ENCODE measurements around the gene ANKS1A.

ANKS1A gene

GRCh38 chr6:35061102-35061615, 172.1 kb downstream of the ANKS1A start:
- TF ChIP-seq, protein P1, sequence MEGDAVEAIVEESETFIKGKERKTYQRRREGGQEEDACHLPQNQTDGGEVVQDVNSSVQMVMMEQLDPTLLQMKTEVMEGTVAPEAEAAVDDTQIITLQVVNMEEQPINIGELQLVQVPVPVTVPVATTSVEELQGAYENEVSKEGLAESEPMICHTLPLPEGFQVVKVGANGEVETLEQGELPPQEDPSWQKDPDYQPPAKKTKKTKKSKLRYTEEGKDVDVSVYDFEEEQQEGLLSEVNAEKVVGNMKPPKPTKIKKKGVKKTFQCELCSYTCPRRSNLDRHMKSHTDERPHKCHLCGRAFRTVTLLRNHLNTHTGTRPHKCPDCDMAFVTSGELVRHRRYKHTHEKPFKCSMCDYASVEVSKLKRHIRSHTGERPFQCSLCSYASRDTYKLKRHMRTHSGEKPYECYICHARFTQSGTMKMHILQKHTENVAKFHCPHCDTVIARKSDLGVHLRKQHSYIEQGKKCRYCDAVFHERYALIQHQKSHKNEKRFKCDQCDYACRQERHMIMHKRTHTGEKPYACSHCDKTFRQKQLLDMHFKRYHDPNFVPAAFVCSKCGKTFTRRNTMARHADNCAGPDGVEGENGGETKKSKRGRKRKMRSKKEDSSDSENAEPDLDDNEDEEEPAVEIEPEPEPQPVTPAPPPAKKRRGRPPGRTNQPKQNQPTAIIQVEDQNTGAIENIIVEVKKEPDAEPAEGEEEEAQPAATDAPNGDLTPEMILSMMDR (IDR thresholded peaks at IDR 0.05; ENCODE audit: low read depth, low read length) = no peak
- H3K4me3 ChIP-seq (ENCODE audit: low read depth, low read length) = no peak overlapping the region

DNA sequence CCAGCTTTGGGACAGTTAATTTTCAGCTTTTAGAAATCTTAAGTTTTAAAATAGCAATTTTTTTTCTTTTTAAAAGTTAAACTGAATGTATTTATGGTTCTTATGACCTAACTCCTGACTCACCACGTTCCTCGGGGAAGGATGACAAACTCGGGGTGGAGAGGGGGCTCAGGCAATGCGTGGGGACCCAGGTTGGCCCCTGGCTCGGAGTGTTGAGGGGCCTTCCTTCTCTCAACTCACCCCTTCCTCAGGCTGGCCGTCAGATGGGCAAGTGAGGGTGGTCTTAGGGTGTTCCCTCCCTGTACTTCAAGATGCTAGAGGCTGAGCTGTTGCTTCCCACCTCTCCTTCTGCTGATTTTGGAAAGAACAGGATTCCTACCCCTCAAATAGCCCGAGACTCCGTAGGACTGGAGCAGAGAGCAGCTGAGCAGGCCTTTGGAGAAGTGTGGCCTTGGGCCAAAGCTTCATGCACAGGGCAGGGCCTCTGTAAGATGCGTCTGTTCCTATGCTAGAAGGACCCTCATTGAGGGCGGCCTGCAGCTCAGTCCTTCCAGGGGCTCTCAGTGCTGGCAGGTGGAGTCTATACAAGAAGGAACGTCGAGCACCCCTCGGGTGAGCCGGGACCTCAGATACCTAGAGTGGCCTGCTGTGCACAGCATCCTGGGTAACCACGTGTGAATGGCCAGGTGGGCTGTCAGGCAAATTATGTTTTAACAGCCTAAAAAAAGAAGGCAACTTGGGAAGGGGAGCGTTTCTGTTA, 172.8 kb downstream of the ANKS1A start:
- H3K4me3 ChIP-seq (ENCODE audit: low read depth, low read length) = no peak overlapping the region
- TF ChIP-seq, protein P1 (IDR thresholded peaks at IDR 0.05; ENCODE audit: low read depth, low read length) = no peak

- TF ChIP-seq, protein P1 (IDR thresholded peaks at IDR 0.05; ENCODE audit: low read depth, low read length) = no peak
- H3K4me3 ChIP-seq (ENCODE audit: low read depth, low read length) = no peak overlapping the region
These were observed 173.9 kb downstream of the ANKS1A start for GRCh38 chr6:35062676-35063574.

GRCh38 chr6:35063701-35064280, 174.7 kb downstream of the ANKS1A start:
- no peak overlapping the region for H3K4me3 ChIP-seq (ENCODE audit: low read depth, low read length)
- TF ChIP-seq, protein P1 (IDR thresholded peaks at IDR 0.05; ENCODE audit: low read depth, low read length) = no peak

DNA sequence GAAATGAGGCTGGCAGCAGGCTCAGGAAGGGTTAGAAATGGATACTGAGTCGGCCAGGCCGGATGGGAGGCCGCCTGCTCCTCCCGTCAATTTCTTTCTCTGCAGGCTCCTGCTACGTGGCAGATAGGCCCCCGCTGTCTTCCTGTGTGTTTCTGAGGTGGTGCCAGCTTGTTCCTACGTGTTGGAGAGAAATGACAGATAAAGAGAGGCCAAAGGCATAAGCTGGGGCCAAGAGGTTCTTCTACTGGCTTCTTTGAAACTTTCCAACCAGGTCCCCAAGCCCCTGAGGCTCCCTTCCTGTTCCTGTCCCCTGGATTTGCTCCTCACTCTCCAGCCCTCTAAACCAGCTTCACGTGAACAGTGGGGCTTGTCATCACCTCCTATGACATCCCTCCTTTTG, 175.2 kb downstream of the ANKS1A start:
- TF ChIP-seq, protein P1 (IDR thresholded peaks at IDR 0.05; ENCODE audit: low read depth, low read length) = no peak
- H3K4me3 ChIP-seq (ENCODE audit: low read depth, low read length) = no peak overlapping the region

DNA sequence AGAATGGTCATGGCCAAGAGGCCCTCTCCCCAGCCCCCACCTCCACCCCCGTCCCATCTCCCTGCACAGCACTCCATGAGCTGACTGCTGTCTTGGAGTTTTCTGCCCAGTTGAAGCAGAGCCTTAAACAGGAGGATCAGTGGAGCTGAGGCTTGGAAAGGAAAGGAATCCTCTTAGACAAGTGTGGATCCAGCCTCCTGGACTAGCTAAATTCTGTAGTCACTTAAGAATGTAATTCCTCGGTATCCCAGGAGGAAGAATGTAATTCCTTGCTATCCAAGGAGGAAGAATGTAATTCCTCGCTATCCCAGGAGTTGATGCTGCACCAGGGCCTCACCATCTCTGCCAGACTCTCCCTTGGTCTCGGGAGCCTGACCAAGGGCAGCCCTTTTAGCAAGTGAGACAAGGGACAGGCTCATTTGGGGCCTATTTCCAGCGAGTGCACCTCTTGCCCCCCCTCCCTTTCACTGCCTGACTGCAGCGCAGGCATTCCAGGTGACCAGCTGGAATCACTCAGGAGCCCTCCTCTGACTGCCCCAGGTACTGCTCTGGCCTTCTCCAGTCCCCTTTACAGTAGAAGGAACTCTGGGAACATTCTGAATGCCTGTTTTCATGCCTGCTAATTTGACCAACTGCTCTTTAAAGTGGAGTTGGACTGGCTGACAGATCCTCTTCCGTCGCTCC, 175.8 kb downstream of the ANKS1A start:
- TF ChIP-seq, protein P1 (IDR thresholded peaks at IDR 0.05; ENCODE audit: low read depth, low read length) = no peak
- no peak overlapping the region for H3K4me3 ChIP-seq (ENCODE audit: low read depth, low read length)
